ENCODE results near the gene TSPAN33.
A peak's percentile ranks its signal among the peaks of the same experiment; 100 is the strongest.
"Not testable (repeated sequence)": the region's sequence is repeated elsewhere in the genome, so short reads cannot be mapped to it uniquely, and the experiment has no call there.

The TSPAN33 gene, protein sequence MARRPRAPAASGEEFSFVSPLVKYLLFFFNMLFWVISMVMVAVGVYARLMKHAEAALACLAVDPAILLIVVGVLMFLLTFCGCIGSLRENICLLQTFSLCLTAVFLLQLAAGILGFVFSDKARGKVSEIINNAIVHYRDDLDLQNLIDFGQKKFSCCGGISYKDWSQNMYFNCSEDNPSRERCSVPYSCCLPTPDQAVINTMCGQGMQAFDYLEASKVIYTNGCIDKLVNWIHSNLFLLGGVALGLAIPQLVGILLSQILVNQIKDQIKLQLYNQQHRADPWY

GRCh38 chr7:129144095-129144833 is at the start of gene TSPAN33:
Gene TSPAN33 (plus strand): TSS chr7:129144707. CDS start chr7:129144981, 274 bp downstream.
- no peaks in the 10 kb centered on the region for H3K36me3 Mint-ChIP-seq
- H3K4me3 Mint-ChIP-seq, result peak within 1 kb of the TSS; percentile 77
- CTCF ChIA-PET, result interaction anchor here (0.9 to 1.7 kb wide), 3 partner anchors 19 to 74 kb away, joined by 4 to 8 read pairs (median 7); no protein-coding TSS in a partner anchor
- peak; percentile 79 for DNase-seq
- peaks cover 14% of the 10 kb centered on the region for H3K4me1 Mint-ChIP-seq
- H3K27me3 Mint-ChIP-seq, result peaks cover 58% of the 10 kb centered on the region
- no peaks in the 10 kb centered on the region for H3K9me3 Mint-ChIP-seq
- no peak within 1 kb of the TSS for H3K27ac Mint-ChIP-seq

DNA sequence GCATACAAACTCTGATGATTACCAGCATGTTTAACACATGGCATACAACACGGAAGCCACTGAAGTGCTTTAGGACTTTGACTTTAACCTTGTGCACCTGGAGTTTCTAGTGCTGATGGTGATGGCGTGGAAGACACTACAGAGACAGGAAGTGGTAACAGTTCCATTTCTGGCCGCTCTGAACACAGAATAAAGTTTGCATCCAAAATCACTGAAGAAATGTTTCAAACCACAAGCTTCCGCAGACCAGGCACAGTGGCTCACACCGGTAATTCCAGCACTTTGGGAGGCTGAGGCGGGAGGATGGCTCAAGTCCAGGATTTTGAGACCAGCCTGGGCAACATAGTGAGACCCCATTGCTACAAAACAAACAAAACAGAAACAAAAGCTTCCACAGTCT is 49.2 kb upstream of the TSPAN33 start:
- CTCF ChIA-PET, result interaction anchor here (1.0 kb wide), 1 partner anchor 191 kb away, joined by 4 read pairs; no protein-coding TSS in a partner anchor
- DNase-seq, result peak; percentile 61
- H3K36me3 Mint-ChIP-seq, result no peaks in the 10 kb centered on the region
- no peaks in the 10 kb centered on the region for H3K9me3 Mint-ChIP-seq
- H3K4me1 Mint-ChIP-seq, result peaks cover 28% of the 10 kb centered on the region
- peak overlapping the region; percentile 77 for H3K27ac Mint-ChIP-seq
- H3K4me3 Mint-ChIP-seq, result no peak overlapping the region
- peaks cover 8% of the 10 kb centered on the region for H3K27me3 Mint-ChIP-seq

GRCh38 chr7:129098409-129099084 is 46.0 kb upstream of the TSPAN33 start:
- no peak overlapping the region for H3K4me3 Mint-ChIP-seq
- H3K9me3 Mint-ChIP-seq, result no peaks in the 10 kb centered on the region
- no peak for DNase-seq
- H3K27me3 Mint-ChIP-seq, result no peaks in the 10 kb centered on the region
- H3K36me3 Mint-ChIP-seq, result no peaks in the 10 kb centered on the region
- CTCF ChIA-PET, result interaction anchor here (1.4 to 2.3 kb wide), 2 partner anchors 9 to 65 kb away, joined by 5 to 7 read pairs; no protein-coding TSS in a partner anchor
- no peak overlapping the region for H3K27ac Mint-ChIP-seq
- peaks cover 17% of the 10 kb centered on the region for H3K4me1 Mint-ChIP-seq

DNA sequence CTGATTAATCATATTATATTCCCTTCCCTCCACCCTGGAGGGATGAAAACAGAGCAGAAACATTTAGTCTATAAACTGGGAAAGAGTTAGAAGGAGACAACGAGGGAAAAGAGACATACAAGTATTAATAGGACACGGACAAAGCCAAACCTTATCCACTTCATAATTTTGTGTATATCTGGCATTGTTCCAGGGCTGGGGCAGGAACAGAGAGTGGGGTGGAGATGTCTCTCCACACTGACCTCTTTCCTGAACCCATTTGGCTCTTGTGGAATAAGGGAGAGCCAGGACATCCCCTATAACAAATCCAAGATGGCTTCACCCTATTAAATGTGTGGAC is 43.7 kb upstream of the TSPAN33 start:
- peaks cover 7% of the 10 kb centered on the region for H3K4me1 Mint-ChIP-seq
- H3K27ac Mint-ChIP-seq, result no peak overlapping the region
- CTCF ChIA-PET, result interaction anchor here (0.7 to 1.5 kb wide), 3 partner anchors 9 to 25 kb away, joined by 3 to 5 read pairs (median 3); no protein-coding TSS in a partner anchor
- no peaks in the 10 kb centered on the region for H3K27me3 Mint-ChIP-seq
- no peaks in the 10 kb centered on the region for H3K36me3 Mint-ChIP-seq
- DNase-seq, result no peak
- no peaks in the 10 kb centered on the region for H3K9me3 Mint-ChIP-seq
- H3K4me3 Mint-ChIP-seq, result no peak overlapping the region

DNA sequence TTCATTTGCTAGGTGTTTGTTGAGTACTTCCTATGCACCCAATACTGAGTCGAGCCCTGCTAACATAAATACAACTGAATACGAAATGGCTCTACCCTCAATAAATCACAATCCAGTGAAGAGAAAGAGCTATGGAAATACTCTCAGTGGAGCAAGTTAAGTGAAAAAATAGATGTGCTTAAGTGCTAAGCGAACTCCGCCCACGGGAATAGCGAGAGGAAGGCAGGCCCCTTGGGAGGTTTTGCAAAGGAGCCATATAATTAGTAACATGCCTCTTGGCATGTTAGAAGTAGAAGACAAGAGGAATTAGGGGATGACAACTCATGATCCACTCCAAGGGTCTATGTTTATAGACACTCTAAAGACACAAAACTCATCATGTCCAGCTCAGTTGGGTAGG is 42.8 kb upstream of the TSPAN33 start:
- DNase-seq, result no peak
- peaks cover 5% of the 10 kb centered on the region for H3K27me3 Mint-ChIP-seq
- no peaks in the 10 kb centered on the region for H3K4me1 Mint-ChIP-seq
- H3K4me3 Mint-ChIP-seq, result no peak overlapping the region
- CTCF ChIA-PET, result interaction anchor here (0.6 to 1.5 kb wide), 4 partner anchors 10 to 235 kb away, joined by 3 to 5 read pairs (median 4); no protein-coding TSS in a partner anchor
- no peaks in the 10 kb centered on the region for H3K9me3 Mint-ChIP-seq
- H3K27ac Mint-ChIP-seq, result no peak overlapping the region
- H3K36me3 Mint-ChIP-seq, result no peaks in the 10 kb centered on the region

DNA sequence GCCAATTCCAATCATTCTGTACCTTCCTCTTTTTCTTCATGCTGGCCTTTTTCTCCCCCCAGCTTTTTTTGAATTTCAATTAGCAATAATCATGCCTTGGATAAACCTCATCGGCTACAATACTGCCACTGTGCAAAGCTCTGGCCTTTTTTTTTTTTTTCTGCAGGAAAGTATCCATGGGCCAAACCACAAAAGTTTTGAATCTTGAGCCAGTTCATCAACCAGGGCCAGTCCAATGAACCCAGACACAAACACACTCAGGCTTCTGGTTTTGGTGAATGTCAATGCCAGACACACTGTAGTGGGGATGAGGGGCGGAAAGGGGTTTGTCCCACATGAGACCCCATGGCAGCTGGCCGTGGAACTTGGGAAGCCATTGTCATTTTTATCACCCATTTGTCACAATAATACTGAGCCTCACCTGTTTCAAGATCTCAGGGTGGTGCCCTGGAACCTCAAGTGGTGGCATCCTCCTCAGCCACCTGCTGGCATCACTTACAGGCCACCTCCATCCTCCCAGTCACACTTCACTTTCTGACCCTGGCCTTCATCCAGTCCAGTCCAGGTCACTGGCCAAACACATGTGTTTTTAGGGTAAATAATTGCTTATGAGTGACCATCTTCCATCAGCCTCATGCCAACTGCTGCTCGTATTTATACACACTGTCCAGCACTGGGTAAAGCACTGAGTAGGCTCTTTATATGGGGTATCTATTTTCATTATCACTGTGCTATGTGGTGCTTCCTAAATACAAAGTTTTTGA is 40.8 kb upstream of the TSPAN33 start:
- CTCF ChIA-PET, result interaction anchor here (0.7 kb wide), 1 partner anchor 8 kb away, joined by 3 read pairs; no protein-coding TSS in a partner anchor
- Mint-ChIP-seq H3K36me3 (no peaks in the 10 kb centered on the region), H3K27me3 (peaks cover 5% of the 10 kb centered on the region), H3K27ac (no peak overlapping the region), H3K4me1 (no peaks in the 10 kb centered on the region), H3K9me3 (no peaks in the 10 kb centered on the region), H3K4me3 (no peak overlapping the region)
- DNase-seq, result no peak

GRCh38 chr7:129108581-129108980 is 35.9 kb upstream of the TSPAN33 start:
- Mint-ChIP-seq H3K27me3 (peaks cover 5% of the 10 kb centered on the region), H3K27ac (no peak overlapping the region), H3K4me3 (no peak overlapping the region), H3K4me1 (no peaks in the 10 kb centered on the region), H3K9me3 (no peaks in the 10 kb centered on the region), H3K36me3 (no peaks in the 10 kb centered on the region)
- CTCF ChIA-PET, result no interaction called here
- no peak for DNase-seq

DNA sequence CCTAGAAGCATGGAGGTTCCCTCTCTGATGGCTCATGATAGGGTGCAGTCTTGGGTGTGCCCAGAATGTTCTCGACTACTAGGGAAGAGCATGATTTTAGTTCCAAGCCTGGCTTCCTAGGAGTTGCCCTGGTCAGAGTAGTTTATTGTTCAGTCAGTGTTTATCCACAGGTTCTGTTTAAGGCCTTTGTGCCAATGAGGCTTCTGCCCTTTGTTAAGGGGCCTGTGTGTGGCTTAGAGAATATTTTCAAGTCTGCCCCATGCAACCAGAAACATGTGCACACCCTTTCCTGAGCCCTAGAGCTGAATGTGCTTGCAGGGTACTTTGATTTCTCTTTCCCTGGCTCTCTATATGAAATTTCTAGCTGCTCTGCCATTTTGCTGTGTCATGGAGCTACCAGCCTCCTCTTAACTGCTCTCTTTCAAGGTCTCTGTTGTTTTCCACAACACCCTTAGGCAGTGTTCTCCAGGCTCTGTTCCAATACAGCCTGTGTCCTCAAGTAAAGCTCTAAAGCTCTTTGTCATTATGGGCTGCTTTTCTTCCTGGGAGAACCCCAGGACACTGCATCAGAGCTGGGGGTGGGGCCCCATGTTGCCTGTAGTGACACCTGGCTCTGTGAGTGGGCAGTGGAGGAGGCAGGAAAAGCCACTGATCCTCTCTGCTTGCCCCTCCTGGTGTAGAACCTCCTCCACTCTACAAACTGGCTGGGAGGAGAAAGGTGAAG is 34.1 kb upstream of the TSPAN33 start:
- Mint-ChIP-seq H3K9me3 (no peaks in the 10 kb centered on the region), H3K27ac (no peak overlapping the region)

DNA sequence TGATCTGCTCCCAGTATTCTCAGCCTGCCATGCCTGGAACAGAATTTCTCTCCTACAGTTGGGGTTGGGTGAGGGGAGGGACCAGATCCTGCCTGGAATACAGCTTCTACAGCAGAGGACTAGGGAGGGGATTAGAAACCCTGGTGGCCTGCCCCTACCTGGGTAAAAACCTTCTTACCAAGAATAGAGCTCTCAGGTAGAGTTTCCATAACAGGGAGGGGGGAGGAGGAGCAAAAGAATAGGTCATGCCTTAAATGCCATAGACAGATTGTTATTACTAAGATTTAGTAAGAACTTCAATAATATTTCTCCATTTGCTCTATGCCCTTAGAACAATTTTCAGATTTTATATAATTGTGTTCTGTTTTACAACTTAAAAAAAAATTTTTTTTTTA is 33.5 kb upstream of the TSPAN33 start:
- peaks cover 13% of the 10 kb centered on the region for H3K27me3 Mint-ChIP-seq
- no peaks in the 10 kb centered on the region for H3K4me1 Mint-ChIP-seq
- no peaks in the 10 kb centered on the region for H3K9me3 Mint-ChIP-seq
- CTCF ChIA-PET, result interaction anchor here (1.0 to 1.6 kb wide), 2 partner anchors 19 to 53 kb away, joined by 4 to 6 read pairs; no protein-coding TSS in a partner anchor
- H3K27ac Mint-ChIP-seq, result no peak overlapping the region
- DNase-seq, result no peak
- H3K36me3 Mint-ChIP-seq, result no peaks in the 10 kb centered on the region
- no peak overlapping the region for H3K4me3 Mint-ChIP-seq

More for the DNA sequence above, 34.1 kb upstream of the TSPAN33 start:
- DNase-seq, result no peak
- no peaks in the 10 kb centered on the region for H3K4me1 Mint-ChIP-seq
- CTCF ChIA-PET, result interaction anchor here (1.0 to 1.6 kb wide), 2 partner anchors 19 to 53 kb away, joined by 4 to 6 read pairs; no protein-coding TSS in a partner anchor
- no peak overlapping the region for H3K4me3 Mint-ChIP-seq
- peaks cover 13% of the 10 kb centered on the region for H3K27me3 Mint-ChIP-seq
- H3K36me3 Mint-ChIP-seq, result no peaks in the 10 kb centered on the region

DNA sequence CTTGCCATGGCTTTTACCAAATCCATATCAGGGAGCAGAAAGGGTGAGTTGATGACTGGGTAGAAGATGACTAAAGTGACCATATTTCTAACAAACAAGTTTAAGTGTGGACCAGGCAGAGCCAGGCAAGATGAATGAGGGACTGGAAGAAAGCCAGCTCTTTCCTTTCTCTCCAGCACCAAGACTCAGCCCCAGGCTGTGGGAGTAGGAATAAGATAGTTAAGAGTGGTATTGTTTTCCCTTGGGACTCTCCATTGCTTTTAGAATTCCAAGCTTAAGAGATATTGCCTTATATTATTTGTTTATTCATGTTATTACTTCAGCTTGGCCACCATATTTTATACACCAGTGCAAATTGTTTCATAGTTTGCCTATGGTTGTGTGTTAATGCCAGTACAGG is 28.8 kb upstream of the TSPAN33 start:
- DNase-seq, result no peak
- H3K27me3 Mint-ChIP-seq, result peaks cover 11% of the 10 kb centered on the region
- H3K4me1 Mint-ChIP-seq, result no peaks in the 10 kb centered on the region
- no peak overlapping the region for H3K27ac Mint-ChIP-seq
- peaks cover 3% of the 10 kb centered on the region for H3K9me3 Mint-ChIP-seq
- no peaks in the 10 kb centered on the region for H3K36me3 Mint-ChIP-seq
- no peak overlapping the region for H3K4me3 Mint-ChIP-seq
- CTCF ChIA-PET, result no interaction called here

- Mint-ChIP-seq H3K36me3 (no peaks in the 10 kb centered on the region), H3K27ac (no peak overlapping the region), H3K9me3 (peaks cover 17% of the 10 kb centered on the region), H3K4me1 (peaks cover 13% of the 10 kb centered on the region), H3K4me3 (no peak overlapping the region), H3K27me3 (peaks cover 11% of the 10 kb centered on the region)
- DNase-seq, result no peak
- CTCF ChIA-PET, result no interaction called here
These were observed 26.3 kb upstream of the TSPAN33 start for GRCh38 chr7:129118182-129118581.

GRCh38 chr7:129118976-129119375 is 25.5 kb upstream of the TSPAN33 start:
- H3K27me3 Mint-ChIP-seq, result peaks cover 9% of the 10 kb centered on the region
- CTCF ChIA-PET, result no interaction called here
- peaks cover 17% of the 10 kb centered on the region for H3K9me3 Mint-ChIP-seq
- no peak overlapping the region for H3K4me3 Mint-ChIP-seq
- H3K36me3 Mint-ChIP-seq, result no peaks in the 10 kb centered on the region
- DNase-seq, result no peak
- peaks cover 19% of the 10 kb centered on the region for H3K4me1 Mint-ChIP-seq
- no peak overlapping the region for H3K27ac Mint-ChIP-seq

DNA sequence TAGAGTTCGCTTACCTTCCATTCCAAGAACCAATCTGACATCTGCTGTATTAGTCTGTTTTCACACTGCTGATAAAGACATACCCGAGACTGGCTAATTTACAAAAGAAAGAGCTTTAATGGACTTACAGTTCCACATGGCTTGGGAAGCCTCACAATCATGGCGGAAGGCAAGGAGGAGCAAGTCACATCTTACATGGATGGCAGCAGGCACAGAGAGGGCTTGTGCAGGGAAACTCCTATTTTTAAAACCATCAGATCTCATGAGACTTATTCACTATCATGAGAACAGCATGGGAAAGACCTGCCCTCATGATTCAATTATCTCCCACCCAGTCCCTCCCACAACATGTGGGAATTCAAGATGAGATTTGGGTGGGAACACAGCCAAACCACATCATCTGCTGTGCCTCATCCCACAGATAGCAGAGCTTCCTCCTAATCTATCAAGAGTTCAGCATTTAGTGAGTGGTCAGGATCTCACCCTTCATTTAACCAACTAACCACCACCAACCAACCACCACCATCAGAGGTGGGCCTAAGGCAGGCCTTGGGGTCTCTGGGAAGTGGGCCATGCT is 22.9 kb upstream of the TSPAN33 start:
- not testable (repeated sequence) for H3K36me3 Mint-ChIP-seq, H3K27ac Mint-ChIP-seq, DNase-seq, H3K4me3 Mint-ChIP-seq, H3K27me3 Mint-ChIP-seq
- Mint-ChIP-seq H3K4me1 (peaks cover 19% of the 10 kb centered on the region), H3K9me3 (peaks cover 17% of the 10 kb centered on the region)
- CTCF ChIA-PET, result interaction anchor here (1.4 to 2.2 kb wide), 2 partner anchors 30 to 43 kb away, joined by 4 to 8 read pairs; no protein-coding TSS in a partner anchor
